ENCODE data around the gene PCGF5.
"Not testable (repeated sequence)": the region's sequence is repeated elsewhere in the genome, so short reads cannot be mapped to it uniquely, and the experiment has no call there.

The PCGF5 gene

GRCh38 chr10:91210014-91210413, 10.4 kb upstream of the PCGF5 start:
- no peak for DNase-seq (ENCODE audit: low read depth)

DNA sequence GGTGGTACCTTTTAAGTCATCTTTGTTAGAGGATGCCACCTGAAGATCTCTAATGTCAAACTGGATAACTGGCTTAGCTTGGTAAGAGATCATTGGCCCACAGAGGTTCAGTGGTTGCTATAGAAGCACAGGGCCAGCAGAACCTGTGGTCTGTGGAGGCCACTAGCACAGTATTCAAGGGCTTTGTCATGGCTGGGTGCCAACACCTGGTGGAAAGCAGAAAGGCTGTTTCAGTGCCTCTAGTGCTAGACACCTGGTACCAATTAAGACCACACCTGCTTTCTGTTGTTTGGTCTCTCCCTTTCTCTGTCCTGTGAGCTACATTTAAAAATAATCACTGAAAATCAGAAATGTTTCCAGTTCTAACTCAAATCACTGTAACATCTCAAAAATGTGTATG, 10.0 kb upstream of the PCGF5 start:
- no peak for DNase-seq (ENCODE audit: low read depth)

DNA sequence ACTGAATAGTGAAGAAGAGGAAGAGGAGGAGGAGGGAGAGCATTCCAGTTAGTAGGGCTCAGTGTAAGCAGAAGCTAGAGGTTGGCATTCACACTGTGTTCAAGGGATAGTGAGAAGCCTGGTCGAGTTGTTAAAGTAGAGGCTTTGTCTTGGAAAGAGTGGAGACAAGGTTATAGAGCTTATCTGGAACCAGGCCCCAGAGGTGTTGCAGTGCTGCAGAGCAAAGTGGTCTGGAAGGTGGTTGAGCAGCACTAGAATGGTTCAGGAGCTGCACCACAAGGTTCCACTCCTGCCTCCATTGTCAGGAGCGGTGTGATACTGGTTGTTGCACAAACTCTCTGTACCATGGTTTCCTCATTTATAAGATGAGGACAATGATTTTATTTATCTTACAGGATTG, 8.8 kb upstream of the PCGF5 start:
- no peak for DNase-seq (ENCODE audit: low read depth)

DNA sequence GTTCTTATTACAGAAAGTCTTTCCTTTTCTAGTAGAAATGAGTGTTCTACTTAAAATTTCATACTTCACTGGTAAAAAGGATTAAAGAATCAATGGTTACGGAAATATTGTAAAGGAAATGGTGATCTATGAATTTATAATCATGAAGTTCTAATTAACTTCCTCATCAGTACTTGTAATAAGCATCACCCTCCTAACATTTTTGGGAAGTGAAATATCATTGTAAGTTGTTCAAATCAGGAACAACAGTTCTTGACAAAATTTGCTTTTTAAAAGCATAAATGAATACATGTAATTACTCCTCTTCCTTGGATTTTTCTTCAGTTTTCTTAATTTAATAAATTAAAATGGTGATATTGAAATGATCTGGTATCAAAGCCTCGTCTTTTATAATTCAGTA, 5.6 kb upstream of the PCGF5 start:
- no peak for DNase-seq (ENCODE audit: low read depth)

- DNase-seq (ENCODE audit: low read depth): no peak
Measured at GRCh38 chr10:91215384-91215783, 5.1 kb upstream of the PCGF5 start.

GRCh38 chr10:91219371-91220193, 881 bp upstream of the PCGF5 start:
- DNase-seq (ENCODE audit: low read depth): no peak

DNA sequence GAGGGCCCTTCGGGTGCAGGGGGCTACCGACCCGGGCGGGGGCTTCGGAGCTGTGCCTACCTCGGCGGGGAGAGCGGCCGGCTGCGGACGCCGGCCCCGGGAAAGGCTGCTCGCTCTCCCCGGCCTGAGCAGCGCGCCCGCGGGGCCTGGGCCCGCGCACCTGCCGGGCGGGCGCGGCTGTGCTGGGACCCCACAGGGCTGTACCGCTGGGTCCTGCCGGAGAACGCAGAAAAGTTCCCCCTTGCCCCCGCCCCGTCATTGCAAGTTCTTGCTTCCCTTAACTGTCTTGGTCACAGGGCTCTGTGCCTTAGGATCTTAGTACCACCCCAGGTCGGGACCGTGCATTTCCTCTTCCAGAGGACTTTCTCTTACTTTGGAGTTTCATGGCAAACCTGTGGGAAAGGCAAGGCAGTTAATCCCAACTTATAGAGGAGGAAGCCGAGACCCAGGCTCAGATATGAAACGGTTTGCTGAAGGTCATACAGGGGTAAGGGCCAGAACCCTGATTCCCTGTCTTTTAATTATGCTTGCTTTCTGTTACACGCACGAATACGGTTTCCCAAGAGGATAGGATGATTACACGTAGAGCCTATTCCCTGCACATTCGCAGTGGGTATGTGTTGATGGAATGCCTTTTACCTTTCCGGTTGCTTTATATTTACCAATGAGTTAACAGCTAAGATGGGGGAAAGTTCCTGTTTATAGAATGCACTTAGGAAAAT, 652 bp downstream of the PCGF5 start:
- no peak for DNase-seq (ENCODE audit: low read depth)

DNA sequence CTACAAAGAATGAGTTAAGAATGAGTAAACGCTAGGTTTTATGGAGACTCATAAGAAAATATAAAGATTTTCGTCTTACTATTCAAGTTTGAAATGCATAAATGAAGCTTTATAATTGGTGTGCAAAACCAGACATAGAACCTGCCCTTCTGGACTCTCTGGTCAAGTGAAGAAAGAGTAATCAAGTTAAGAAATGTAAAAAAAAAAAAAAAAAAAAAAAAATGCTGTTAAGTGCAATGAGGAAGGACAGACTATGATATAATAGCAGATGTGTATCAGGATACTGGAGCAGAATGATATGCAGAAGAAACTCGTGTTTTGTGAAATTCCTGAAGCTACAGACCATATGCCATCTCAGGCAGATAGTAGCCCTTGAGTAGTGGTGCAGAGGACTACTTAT, 5.6 kb downstream of the PCGF5 start:
- DNase-seq (ENCODE audit: low read depth): no peak

DNA sequence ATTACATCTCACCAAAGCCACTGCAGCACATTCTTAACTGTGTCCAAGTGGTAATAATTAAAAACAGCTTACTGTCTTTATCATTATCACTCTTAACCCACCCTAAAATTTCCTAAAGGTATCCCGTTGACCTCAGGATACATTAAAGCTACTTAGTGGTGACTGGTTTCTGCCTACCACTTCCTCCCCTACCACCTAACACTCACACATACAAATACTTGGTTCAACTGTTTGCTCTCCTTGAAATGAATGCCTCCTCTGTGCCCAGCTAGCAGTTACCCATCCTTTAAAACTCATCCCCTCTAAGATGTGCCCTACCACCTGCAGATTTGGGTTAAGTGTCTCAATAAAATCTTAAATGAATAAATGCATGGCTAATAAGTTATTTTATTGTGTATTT, 7.1 kb downstream of the PCGF5 start:
- DNase-seq (ENCODE audit: low read depth): no peak

- DNase-seq (ENCODE audit: low read depth): no peak
Measured at GRCh38 chr10:91229683-91230082, 9.2 kb downstream of the PCGF5 start.

- no peak for DNase-seq (ENCODE audit: low read depth)
Measured at GRCh38 chr10:91238191-91238590, 17.7 kb downstream of the PCGF5 start.

GRCh38 chr10:91239789-91240188, 19.3 kb downstream of the PCGF5 start:
- no peak for DNase-seq (ENCODE audit: low read depth)

GRCh38 chr10:91242940-91243339, 22.5 kb downstream of the PCGF5 start:
- DNase-seq (ENCODE audit: low read depth): no peak

DNA sequence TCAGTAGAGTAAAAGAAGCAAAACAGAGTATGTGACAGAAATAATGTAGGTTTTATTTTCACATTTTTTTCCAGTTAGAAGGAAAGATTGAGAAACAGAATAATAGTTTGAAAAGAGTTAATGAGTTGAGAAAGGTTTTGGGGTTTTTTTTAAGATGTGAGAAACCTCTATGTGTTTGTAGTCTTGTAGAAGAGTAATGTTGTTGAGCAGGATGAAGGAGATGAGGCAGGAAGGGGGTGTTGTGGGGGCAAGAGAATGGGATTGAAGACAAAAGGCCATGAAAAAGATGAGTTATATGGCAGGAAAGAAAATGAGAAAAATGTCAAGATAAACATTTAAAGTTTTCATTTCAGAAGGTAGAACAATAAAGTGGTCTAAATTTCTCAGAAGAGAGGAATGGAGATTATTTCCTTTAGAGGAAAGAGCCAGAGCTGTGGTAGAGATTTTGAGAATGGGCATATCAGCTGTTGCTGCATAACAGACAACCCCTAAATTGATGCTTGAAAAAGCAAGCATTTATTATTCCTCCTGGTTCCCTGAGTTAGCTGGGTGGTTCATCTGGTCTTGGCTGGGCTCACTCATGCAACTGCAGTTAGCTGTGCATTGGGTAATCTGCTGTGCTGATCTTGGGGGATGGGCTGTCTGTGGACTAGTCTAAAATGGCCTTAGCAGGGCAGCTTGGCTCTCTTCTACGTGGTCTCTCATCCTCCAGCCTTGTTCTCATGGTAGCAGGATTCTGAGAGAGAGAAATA, 27.1 kb downstream of the PCGF5 start:
- DNase-seq (ENCODE audit: low read depth): no peak

- DNase-seq (ENCODE audit: low read depth): no peak
Measured at GRCh38 chr10:91249700-91250099, 29.2 kb downstream of the PCGF5 start.

DNA sequence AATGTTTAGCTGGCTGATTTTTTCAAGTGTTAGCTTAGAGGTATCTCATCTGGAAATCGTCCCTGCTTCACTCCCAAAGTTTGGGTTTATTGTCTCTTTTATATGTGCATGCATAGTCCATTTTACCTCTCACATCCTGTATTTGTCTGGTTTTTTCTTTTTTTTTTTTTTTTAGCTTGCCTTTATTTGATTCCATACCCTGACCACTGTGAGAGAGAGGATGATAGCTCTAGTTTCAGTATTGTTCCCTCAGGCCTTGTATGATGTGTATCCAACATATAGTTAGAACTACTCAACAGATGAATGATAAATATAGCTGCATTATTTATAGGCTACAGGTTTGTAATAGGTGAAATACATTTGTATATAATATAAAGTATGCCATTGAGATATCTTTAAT, 29.9 kb downstream of the PCGF5 start:
- no peak for DNase-seq (ENCODE audit: low read depth)

GRCh38 chr10:91251430-91252056, 31.1 kb downstream of the PCGF5 start:
- peak; percentile 28 for DNase-seq (ENCODE audit: low read depth)

DNA sequence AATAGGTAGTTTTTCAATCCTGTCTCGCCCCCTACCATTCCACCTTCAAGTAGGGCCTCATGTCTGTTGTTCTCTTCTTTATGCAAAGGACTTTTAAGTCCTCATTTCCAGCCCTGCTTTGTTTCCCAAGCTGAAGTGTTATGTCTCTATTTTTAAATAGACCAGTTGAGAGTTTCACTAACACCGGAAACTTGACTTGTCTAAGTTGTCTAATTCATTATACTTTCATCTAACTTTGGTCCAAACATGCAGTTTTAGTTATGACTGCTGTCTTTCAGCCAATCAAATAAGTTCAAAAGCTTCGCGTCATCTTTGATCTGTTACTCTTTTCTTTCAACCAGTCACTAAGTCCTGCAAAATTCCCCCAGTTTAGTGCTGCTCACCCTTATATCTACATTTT, 32.8 kb downstream of the PCGF5 start:
- DNase-seq (ENCODE audit: low read depth): no peak

DNA sequence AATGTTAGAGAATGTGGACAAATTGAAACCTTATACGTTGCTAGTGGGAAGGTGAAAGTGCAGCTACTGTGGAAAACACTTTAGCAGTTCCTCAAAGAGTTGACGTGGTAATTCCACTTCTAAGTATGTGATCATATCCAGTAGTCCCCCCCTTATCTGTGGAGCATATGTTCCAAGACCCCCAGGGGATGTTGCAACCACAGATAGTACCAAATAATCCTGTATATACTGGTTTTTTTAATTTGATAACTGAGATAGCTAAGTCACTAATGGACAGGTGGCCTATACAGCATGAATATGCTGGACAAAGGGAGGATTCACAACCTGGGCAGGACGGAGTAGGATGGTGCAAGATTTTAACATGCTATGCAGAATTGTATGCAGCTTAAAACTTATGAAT, 36.8 kb downstream of the PCGF5 start:
- DNase-seq (ENCODE audit: low read depth): no peak

- not testable (repeated sequence) for DNase-seq (ENCODE audit: low read depth)
Measured at GRCh38 chr10:91260417-91260816, 40.0 kb downstream of the PCGF5 start.

GRCh38 chr10:91271886-91272285, 51.4 kb downstream of the PCGF5 start:
- no peak for DNase-seq (ENCODE audit: low read depth)

GRCh38 chr10:91284486-91285090, 64.1 kb downstream of the PCGF5 start:
- no peak for DNase-seq (ENCODE audit: low read depth)
